Mammary epithelial cell (primary cell): ENCODE results near the gene KLHDC8A.

Experiments used
- EZH2 ChIP-seq: IDR thresholded peaks from 2 replicates; pipeline ENCODE4 v1.6.1; 2012; ENCODE audit warnings: low read length, inconsistent platforms, borderline replicate concordance
- TF ChIP-seq, protein P1 (sequence below), 2 donors: IDR thresholded peaks in 1 of 2; conservative IDR thresholded peaks in 1 of 2; 2 replicates each; pipeline ENCODE4 v1.5.1; 2011 to 2012; ENCODE audit warnings: inconsistent platforms in 2 of 2, low read length in 2 of 2, mild to moderate bottlenecking in 2 of 2, control low read depth in 1 of 2, low read depth in 1 of 2; ENCODE audit not compliant: insufficient read depth in 1 of 2; ENCODE audit errors: extremely low read depth in 1 of 2

DNA sequence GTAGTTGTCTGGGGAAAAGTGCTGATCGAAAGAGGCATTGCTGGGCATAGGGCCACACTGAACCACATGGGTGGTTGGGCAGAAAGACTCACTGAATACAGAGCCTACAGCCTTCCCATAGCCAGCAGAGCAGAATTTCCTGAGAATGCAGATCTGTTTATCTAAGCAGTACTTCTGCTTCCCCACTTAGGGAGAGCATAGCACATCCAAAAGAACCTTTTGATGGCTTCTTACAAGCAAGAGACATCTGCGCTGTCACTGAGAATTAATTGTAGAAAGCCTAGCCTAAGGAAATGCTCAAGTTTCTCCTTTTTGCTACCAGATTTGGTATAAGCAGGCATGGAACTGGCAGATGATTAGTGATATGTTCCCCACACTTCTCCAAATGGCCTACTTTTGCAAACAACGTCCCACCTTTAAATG, 13.0 kb upstream of the KLHDC8A start:
- TF ChIP-seq, protein P1, sequence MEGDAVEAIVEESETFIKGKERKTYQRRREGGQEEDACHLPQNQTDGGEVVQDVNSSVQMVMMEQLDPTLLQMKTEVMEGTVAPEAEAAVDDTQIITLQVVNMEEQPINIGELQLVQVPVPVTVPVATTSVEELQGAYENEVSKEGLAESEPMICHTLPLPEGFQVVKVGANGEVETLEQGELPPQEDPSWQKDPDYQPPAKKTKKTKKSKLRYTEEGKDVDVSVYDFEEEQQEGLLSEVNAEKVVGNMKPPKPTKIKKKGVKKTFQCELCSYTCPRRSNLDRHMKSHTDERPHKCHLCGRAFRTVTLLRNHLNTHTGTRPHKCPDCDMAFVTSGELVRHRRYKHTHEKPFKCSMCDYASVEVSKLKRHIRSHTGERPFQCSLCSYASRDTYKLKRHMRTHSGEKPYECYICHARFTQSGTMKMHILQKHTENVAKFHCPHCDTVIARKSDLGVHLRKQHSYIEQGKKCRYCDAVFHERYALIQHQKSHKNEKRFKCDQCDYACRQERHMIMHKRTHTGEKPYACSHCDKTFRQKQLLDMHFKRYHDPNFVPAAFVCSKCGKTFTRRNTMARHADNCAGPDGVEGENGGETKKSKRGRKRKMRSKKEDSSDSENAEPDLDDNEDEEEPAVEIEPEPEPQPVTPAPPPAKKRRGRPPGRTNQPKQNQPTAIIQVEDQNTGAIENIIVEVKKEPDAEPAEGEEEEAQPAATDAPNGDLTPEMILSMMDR (conservative IDR thresholded peaks at IDR 0.05 in 1 of 2, IDR thresholded peaks at IDR 0.05 in 1 of 2; ENCODE audit: extremely low read depth in 1 of 2, insufficient read depth in 1 of 2, low read depth in 1 of 2, low read length in 2 of 2), result no peak
- no peak for TF ChIP-seq EZH2
